GM21619 (cell line): ENCODE measurements around the gene OAS3.
"Not testable (repeated sequence)": the region's sequence is repeated elsewhere in the genome, so short reads cannot be mapped to it uniquely, and the experiment has no call there.

Source experiments
- ATAC-seq: cut with Tn5 transposase; IDR thresholded peaks from one replicate; pipeline ENCODE4 v1.9.1; 2021; ENCODE audit not compliant: unreplicated experiment

Gene OAS3

GRCh38 chr12:112919121-112919520, 19.2 kb upstream of the OAS3 start:
- no peak for ATAC-seq

GRCh38 chr12:112924986-112925385, 13.3 kb upstream of the OAS3 start:
- ATAC-seq: peak; percentile 71

- not testable (repeated sequence) for ATAC-seq
Measured at GRCh38 chr12:112926416-112927033, 11.7 kb upstream of the OAS3 start.

GRCh38 chr12:112927475-112927874, 10.8 kb upstream of the OAS3 start:
- no peak for ATAC-seq

- ATAC-seq: no peak
Measured at GRCh38 chr12:112927925-112928324, 10.3 kb upstream of the OAS3 start.

- ATAC-seq: no peak
Measured at GRCh38 chr12:112928978-112929377, 9.3 kb upstream of the OAS3 start.

- no peak for ATAC-seq
Measured at GRCh38 chr12:112929715-112930114, 8.6 kb upstream of the OAS3 start.

- ATAC-seq: no peak
Measured at GRCh38 chr12:112930350-112930749, 7.9 kb upstream of the OAS3 start.

DNA sequence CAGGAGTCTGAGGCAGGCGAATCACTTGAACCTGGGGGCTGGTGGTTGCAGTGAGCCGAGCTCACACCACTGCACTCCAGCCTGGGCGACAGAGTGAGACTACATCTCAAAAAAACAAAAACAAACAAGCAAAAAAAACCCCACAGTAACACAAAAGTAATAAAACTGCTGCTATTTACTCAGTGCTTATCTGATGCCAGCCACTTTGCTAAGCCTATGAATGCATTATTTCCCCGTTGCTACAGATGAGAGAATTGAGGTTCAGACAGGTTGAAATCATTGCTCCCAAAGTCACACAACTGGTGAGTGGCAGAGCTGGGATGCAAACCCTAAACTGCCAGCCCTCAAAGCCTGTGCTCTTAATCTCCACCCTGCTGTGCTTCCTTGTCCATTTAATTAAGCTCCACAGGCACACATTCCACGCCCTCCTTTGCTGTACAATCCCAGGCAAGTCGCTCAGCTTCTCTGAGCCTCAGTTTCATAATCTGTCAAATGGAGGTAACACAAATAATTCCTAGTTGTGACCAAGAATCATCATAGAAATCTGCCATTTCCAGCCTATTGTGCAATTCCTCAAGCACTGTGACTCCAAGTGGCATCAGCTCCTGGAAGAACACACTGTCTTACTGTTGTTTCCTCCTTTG, 5.7 kb upstream of the OAS3 start:
- ATAC-seq: no peak

DNA sequence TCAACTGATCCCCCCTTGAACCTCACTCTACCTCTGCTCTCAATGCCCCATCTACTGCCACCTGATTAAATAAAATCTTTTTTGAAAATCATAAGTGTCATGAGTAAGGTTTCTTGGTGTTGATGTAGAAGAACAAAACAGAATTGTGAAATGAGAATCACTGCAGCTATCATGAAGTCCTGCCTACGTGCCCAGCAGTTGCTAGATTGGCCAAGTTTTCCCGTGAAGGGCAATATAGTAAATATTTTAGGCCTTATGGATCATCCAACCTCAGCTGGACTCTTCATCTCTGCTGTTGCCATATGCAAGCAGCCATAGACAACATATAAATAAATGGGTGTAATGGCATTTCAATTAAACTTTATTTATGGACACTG, 5.2 kb upstream of the OAS3 start:
- ATAC-seq: no peak

DNA sequence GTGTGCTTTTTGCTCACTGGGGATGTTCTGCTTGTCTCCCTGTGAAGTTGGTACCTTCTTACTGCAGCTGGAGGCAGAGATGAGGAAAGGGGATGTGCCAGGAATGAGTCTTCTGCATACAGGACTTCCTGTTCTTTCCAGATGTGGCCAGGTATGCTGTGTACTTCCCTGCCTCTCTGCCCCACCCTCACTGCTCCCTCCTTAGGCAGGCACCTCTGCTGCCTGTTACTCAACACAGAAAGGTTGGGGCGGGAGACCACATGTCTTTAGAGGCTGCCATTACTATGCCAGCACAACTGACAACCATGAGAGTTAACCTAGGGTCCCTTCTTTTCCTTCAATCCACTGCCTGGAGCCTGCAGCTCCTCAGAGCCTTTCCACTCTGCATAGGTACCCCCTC, 2.0 kb upstream of the OAS3 start:
- no peak for ATAC-seq

DNA sequence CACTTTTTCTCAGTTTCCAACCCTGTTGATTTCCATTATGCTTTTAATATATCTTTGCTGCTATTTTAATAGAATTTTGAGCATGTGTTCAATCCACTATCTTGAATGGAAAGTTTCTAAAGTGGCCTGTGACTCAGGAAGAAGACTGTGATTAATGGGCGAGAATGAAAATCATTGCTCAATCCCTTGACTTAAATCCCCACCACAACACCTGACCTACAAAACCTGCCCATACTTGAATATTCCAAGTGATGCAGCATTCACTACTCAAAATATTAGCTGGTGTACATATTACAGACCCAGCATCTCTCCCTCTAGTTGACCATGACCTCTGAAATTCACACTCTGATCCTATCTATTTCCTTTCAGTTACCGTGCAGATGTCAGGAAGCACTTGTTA, 1.3 kb upstream of the OAS3 start:
- ATAC-seq: no peak

DNA sequence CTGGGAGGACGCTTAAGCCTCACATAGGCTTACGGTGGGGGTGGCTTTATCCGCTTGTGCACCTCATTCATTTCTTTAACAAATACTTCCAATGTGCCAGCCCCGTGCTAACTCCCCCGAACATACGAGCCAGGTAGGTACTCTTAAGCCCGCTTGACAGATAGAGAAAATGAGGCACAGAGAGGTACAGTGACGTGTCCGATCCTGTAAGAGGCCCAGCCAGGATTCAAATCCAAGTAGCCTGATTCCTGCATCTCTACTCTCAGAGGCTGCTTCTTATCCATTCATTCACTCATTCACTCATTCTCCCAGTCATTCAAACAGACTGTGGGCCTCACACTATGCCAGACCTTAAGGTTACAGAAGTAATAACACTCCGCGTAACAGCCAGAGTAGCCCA, 477 bp downstream of the OAS3 start:
- ATAC-seq: no peak

- peak; percentile 58 for ATAC-seq
Measured at GRCh38 chr12:112939761-112940381, 1.6 kb downstream of the OAS3 start.

DNA sequence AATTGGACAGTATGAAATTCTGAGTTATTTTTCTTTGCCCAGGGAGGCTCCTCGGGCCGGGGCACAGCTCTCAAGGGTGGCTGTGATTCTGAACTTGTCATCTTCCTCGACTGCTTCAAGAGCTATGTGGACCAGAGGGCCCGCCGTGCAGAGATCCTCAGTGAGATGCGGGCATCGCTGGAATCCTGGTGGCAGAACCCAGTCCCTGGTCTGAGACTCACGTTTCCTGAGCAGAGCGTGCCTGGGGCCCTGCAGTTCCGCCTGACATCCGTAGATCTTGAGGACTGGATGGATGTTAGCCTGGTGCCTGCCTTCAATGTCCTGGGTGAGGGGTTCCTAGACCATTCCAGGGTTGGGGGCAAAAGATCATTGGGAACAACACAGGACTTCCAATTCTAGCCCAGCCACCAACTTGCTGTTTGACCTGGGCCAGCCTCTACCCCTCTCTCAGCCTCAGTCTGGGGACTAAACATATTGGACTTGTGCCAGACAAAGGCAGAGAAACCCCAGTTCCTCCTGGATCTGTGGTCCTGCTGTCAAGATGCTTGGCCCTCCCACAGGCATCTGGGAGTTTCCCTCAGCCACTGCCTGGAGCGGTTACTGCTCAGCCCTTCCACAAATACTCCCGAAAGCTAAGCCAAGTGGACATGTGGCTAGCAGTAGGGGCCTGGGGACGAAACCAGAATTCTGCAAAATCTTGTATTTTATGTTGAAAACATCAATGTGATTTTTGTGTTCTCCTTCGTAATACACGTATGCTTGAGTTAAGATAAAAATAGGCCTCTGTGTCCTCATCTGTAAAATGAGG, 3.5 kb downstream of the OAS3 start:
- no peak for ATAC-seq

DNA sequence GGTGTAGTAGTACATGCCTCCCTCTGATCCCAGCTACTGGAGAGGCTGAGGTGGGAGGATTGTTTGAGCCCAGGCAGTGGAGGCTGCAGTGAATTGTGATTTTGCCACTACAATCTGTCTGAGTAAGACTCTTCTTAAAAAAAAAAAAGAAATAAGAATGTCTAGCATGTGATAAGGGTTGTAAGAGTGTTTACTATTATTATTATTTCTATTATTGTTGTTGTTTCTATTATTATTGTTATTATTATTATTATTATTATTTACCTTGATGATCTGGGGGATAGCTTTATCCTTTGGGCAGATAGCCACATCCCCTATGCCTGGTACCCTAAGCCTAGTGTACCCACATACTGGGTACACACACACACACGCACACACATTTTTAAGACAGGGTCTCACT, 4.3 kb downstream of the OAS3 start:
- no peak for ATAC-seq

DNA sequence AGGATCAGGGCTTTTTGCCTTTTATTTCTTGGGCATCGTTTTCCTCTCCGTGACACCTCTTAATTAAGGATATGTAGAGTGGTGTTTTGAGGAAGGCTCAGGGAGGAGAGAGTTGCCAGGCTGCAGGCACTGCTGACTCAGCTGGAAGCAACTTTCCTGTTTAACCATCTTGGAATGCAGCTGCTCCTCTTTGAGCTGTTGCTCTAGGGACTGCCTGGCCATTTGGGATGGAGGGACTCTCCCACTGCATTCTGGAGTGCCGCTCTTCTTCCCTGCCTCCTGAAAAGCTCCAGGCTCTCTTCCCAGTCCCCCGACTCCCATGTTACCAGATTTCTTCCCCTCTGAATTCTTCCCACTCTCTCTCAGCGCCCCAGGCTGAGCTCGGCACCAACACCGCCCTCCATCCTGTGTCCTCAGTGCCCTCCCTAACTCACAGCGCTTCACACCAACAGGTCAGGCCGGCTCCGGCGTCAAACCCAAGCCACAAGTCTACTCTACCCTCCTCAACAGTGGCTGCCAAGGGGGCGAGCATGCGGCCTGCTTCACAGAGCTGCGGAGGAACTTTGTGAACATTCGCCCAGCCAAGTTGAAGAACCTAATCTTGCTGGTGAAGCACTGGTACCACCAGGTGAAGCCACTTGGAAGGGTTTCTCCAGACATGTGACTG, 5.9 kb downstream of the OAS3 start:
- no peak for ATAC-seq

DNA sequence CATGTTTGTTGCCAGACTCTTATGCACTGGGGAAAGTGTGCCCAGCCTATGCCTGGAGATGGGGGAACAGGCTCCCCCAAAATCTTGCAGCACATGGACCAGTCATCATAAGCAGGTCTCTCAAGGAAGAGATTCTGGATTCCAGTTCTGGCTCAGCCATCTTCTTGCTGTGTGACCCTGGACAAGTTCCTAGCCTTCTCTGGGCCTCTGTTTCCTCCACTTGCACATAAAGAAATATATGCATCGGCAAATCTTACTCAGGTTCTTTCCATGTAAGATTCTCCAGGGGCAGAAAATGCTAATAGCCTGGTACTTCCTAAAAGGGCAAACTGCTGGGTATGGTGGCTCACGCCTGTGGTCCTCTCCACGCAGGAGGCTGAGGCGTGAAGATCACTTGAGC, 7.2 kb downstream of the OAS3 start:
- ATAC-seq: no peak

DNA sequence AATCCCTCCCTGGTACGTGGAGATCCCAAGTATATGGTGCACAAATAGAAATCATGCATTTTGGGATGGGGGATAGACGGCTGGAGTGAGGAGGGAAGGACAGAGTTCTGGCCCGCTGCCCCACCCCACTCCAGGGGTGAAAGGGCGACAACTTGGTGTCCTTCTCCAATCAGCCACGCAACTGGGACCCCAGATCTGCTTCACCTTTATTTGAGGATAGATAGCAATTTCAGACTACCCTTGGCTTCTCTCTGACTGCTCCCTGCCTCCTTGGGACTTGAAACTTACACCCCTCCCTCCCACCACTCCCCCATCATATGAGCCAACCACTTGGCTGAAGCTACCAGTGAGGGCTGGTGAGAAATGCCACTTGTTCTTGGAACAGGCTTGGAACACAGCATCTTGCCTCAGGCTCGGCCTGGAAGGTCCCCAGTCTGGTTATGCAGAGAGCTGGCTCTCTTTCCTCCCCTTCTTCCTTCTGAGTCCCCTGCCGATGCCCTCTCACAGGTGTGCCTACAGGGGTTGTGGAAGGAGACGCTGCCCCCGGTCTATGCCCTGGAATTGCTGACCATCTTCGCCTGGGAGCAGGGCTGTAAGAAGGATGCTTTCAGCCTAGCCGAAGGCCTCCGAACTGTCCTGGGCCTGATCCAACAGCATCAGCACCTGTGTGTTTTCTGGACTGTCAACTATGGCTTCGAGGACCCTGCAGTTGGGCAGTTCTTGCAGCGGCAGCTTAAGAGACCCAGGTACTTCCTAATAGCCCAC, 8.1 kb downstream of the OAS3 start:
- no peak for ATAC-seq

DNA sequence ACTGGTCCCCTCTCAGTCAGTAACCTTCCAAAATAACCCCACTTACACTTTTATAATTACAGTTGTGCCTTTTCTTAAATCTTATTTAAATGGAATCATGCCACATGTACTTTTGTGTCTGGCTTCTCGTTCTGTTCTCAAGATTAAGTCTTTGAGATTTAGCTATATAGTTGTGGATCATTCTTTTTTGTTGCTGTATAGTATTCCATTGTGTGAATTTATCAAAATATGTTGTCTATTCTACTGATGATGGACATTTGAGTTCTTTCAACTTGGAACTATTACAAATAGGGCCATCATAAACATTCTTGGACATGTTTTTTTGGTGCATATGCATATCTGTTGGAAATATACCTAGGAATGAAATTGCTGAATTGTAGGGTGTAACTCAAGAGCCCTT, 9.0 kb downstream of the OAS3 start:
- ATAC-seq: no peak

DNA sequence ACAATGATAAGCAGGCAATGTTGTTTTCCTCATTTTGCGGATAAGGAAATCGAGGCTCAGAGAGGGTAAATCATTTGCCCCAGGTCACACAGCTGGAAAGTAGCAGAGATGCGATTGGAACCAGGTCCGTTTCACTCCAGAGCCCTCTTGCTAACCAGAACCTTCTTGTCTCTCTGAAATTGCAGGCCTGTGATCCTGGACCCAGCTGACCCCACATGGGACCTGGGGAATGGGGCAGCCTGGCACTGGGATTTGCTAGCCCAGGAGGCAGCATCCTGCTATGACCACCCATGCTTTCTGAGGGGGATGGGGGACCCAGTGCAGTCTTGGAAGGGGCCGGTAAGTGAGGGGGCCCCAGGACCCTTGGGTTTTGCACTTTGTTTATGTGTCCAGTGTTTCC, 9.5 kb downstream of the OAS3 start:
- no peak for ATAC-seq
